Measurements from ENCODE around the gene COPRS. TPM values are rescaled to one million over a fixed set of nuclear protein-coding genes. Genes with fewer than 3 reads are reported as not detected.

Gene COPRS
- total and polyA plus RNA-seq, 2 of the 13 experiments (the other 11 are each of a cell fraction or from before 2014, with no cell fraction given): 22.7 to 93.8 TPM

DNA sequence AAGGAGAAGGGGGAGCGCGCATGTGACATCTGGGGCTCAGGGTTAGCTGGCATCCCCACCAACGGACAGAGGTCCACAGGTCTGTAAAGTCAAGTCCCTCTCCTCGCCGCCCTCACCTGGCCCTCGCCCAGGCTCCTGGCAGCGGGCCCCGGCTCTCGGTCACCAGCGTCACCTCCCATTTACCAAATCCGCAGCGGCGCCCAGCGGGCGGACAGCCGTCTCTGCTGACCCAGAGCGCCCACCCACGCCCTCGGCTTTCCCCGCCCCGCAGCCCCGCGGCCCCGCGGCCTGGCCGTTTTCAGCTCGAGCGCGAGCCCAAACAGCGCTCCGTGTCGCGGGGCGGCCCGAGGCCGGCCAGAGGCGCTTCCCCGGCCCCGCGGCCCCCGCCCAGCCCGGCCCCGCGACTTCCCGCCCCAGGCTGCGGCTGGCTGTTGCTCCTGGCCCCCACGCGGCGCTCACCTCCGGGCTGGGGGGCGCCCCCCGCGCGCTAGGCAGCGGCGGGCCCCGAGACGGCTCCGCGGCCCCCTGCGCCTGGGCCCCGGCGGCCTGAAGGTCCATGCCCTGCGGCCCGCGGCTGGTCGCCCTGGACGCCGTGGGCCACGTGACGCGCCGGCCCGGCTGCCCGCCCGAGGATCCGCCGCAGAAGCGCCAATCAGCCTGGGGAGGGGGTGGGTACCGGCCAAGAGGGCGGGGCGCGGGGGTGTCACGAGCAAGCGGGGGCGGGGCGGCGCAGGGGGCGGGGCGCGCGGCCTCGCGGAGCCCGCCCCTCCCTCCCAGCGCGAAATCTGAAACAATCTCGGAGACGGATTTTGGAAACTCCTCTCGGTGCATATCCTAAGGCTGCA is at the start of gene COPRS (continued):
- TF ChIP-seq, protein P1, sequence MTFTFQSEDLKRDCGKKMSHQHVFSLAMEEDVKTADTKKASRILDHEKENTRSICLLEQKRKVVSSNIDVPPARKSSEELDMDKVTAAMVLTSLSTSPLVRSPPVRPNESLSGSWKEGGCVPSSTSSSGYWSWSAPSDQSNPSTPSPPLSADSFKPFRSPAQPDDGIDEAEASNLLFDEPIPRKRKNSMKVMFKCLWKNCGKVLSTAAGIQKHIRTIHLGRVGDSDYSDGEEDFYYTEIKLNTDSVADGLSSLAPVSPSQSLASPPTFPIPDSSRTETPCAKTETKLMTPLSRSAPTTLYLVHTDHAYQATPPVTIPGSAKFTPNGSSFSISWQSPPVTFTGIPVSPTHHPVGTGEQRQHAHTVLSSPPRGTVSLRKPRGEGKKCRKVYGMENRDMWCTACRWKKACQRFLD (CRISPR knock-in tag; IDR thresholded peaks at IDR 0.05; ENCODE audit: borderline replicate concordance): no peak
- TF ChIP-seq ZNF367 (CRISPR knock-in tag; IDR thresholded peaks at IDR 0.05; ENCODE audit: borderline replicate concordance) (no peak), NCOA2 (CRISPR knock-in tag; IDR thresholded peaks at IDR 0.05) (no peak), KDM3A (CRISPR knock-in tag; IDR thresholded peaks at IDR 0.05; ENCODE audit: low read depth) (no peak), ZNF225 (CRISPR knock-in tag; IDR thresholded peaks at IDR 0.05) (no peak), DNMT3B (CRISPR knock-in tag; conservative IDR thresholded peaks at IDR 0.05) (no peak), SRY (CRISPR knock-in tag; IDR thresholded peaks at IDR 0.05) (no peak; the same call in 1 of the 2 replicates), JDP2 (CRISPR knock-in tag; IDR thresholded peaks at IDR 0.05; ENCODE audit: borderline replicate concordance) (no peak), SP4 (CRISPR knock-in tag; IDR thresholded peaks at IDR 0.05) (0 out of 2 replicates have a peak, but pooled peaks have one; percentile 25), ZNF460 (CRISPR knock-in tag; IDR thresholded peaks at IDR 0.05; ENCODE audit: borderline replicate concordance) (no peak), STAG1 (CRISPR knock-in tag; IDR thresholded peaks at IDR 0.05) (peak; percentile 63), GABPB1 (CRISPR knock-in tag; IDR thresholded peaks at IDR 0.05) (peak; percentile 36; the same call in 1 of the 2 replicates), SALL1 (CRISPR knock-in tag; IDR thresholded peaks at IDR 0.05) (peak; percentile 42), YY1 (IDR thresholded peaks at IDR 0.05; ENCODE audit: insufficient read depth, insufficient replicate concordance, low read depth, low read length) (peak; percentile 27)
- TF ChIP-seq, protein P2, sequence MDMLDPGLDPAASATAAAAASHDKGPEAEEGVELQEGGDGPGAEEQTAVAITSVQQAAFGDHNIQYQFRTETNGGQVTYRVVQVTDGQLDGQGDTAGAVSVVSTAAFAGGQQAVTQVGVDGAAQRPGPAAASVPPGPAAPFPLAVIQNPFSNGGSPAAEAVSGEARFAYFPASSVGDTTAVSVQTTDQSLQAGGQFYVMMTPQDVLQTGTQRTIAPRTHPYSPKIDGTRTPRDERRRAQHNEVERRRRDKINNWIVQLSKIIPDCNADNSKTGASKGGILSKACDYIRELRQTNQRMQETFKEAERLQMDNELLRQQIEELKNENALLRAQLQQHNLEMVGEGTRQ (IDR thresholded peaks at IDR 0.05; ENCODE audit: low read depth, low read length): peak; percentile 68
- TF ChIP-seq, protein P2 (CRISPR knock-in tag; IDR thresholded peaks at IDR 0.05; ENCODE audit: borderline replicate concordance): no peak
- TF ChIP-seq, protein P3, sequence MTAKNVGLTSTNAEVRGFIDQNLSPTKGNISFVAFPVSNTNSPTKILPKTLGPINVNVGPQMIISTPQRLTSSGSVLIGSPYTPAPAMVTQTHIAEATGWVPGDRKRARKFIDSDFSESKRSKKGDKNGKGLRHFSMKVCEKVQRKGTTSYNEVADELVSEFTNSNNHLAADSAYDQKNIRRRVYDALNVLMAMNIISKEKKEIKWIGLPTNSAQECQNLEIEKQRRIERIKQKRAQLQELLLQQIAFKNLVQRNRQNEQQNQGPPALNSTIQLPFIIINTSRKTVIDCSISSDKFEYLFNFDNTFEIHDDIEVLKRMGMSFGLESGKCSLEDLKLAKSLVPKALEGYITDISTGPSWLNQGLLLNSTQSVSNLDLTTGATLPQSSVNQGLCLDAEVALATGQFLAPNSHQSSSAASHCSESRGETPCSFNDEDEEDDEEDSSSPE (CRISPR knock-in tag; IDR thresholded peaks at IDR 0.05): peak; percentile 63
- TF ChIP-seq, protein P4, sequence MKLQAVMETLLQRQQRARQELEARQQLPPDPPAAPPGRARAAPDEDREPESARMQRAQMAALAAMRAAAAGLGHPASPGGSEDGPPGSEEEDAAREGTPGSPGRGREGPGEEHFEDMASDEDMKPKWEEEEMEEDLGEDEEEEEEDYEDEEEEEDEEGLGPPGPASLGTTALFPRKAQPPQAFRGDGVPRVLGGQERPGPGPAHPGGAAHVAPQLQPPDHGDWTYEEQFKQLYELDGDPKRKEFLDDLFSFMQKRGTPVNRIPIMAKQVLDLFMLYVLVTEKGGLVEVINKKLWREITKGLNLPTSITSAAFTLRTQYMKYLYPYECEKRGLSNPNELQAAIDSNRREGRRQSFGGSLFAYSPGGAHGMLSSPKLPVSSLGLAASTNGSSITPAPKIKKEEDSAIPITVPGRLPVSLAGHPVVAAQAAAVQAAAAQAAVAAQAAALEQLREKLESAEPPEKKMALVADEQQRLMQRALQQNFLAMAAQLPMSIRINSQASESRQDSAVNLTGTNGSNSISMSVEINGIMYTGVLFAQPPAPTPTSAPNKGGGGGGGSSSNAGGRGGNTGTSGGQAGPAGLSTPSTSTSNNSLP (IDR thresholded peaks at IDR 0.05; ENCODE audit: low read depth, low read length): no peak
- TF ChIP-seq, protein P5, sequence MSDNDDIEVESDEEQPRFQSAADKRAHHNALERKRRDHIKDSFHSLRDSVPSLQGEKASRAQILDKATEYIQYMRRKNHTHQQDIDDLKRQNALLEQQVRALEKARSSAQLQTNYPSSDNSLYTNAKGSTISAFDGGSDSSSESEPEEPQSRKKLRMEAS (IDR thresholded peaks at IDR 0.05): peak; percentile 81
- TF ChIP-seq, protein P6, sequence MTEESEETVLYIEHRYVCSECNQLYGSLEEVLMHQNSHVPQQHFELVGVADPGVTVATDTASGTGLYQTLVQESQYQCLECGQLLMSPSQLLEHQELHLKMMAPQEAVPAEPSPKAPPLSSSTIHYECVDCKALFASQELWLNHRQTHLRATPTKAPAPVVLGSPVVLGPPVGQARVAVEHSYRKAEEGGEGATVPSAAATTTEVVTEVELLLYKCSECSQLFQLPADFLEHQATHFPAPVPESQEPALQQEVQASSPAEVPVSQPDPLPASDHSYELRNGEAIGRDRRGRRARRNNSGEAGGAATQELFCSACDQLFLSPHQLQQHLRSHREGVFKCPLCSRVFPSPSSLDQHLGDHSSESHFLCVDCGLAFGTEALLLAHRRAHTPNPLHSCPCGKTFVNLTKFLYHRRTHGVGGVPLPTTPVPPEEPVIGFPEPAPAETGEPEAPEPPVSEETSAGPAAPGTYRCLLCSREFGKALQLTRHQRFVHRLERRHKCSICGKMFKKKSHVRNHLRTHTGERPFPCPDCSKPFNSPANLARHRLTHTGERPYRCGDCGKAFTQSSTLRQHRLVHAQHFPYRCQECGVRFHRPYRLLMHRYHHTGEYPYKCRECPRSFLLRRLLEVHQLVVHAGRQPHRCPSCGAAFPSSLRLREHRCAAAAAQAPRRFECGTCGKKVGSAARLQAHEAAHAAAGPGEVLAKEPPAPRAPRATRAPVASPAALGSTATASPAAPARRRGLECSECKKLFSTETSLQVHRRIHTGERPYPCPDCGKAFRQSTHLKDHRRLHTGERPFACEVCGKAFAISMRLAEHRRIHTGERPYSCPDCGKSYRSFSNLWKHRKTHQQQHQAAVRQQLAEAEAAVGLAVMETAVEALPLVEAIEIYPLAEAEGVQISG (CRISPR knock-in tag; IDR thresholded peaks at IDR 0.05): peak; percentile 40; the same call in 1 of the 2 replicates

Data from HepG2 (cell line).